GM18907 (cell line): ENCODE results near the gene DAPP1.
A peak's percentile ranks its signal among the peaks of the same experiment; 100 is the strongest.
"Not testable (repeated sequence)": the region's sequence is repeated elsewhere in the genome, so short reads cannot be mapped to it uniquely, and the experiment has no call there.

Experiments
- ATAC-seq: cut with Tn5 transposase; IDR thresholded peaks from one replicate; pipeline ENCODE4 v1.9.1; 2021; ENCODE audit warnings: mild to moderate bottlenecking, moderate library complexity; ENCODE audit not compliant: unreplicated experiment

DAPP1 gene

DNA sequence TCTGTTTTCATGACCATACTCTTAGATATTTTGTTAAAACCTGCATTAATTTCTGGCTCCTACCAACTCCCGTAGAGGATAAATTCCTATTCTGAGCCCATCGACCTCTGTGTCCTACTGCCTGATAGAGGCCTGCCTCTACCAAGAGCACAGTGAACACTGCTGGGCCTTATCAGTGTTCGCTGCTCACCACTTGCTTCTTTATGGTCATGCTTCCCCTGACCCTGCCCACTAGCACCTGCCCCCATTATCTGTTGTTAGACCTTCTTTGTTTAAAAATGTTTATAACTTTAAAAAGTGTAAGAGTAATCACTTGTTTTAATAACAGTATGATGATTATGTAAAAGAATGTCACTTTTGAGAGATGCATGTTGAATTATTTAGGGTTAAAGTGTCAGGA lies 6.1 kb downstream of the DAPP1 start:
- ATAC-seq, result no peak

DNA sequence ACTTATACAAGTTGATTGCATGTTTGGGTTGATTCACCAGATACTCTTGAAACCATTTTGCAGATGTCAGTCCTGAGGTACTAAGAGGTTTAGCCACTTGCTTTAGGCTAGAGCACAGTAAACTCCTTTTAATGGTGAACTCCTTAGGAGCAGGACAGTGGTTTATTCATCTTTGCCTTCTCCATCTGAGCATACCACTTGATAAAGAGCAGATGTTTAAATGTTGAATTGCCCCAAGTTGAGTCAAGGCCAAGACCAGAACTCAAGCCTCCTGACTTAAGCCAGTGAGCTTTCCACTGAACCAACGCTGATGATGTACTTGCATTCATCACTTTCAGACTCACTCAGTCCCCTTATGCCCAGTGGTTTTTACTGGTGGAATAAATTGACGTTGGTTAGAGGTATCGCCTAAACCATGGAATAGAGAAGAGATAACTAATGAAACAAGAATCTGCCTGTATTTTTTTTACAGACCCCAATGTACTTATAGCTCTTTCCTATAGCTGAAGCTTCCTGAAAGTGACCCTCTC lies 7.5 kb downstream of the DAPP1 start:
- no peak for ATAC-seq

GRCh38 chr4:99825272-99825671 lies 8.6 kb downstream of the DAPP1 start:
- no peak for ATAC-seq

DNA sequence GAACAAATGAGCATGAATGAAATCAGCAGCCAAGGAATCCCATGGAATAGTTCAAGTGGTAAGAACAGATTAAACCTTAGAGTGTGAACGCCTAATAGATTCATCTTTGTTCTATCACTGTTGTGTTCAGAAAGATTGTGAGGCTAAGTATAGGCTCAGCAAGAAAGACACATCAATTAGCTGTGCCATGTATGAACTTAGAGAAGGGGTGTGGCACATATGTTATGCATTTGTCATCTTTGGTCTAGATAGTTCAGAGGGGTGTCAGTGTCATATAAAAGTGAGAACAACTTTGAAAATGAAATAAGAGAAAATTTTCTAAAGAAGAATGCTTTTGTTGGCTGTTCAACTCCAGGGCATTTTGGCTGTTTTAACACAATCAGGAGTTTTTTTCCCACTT lies 9.4 kb downstream of the DAPP1 start:
- ATAC-seq, result no peak

- no peak for ATAC-seq
Measured at GRCh38 chr4:99827454-99827853, 10.8 kb downstream of the DAPP1 start.

- no peak for ATAC-seq
Measured at GRCh38 chr4:99827857-99828256, 11.2 kb downstream of the DAPP1 start.

DNA sequence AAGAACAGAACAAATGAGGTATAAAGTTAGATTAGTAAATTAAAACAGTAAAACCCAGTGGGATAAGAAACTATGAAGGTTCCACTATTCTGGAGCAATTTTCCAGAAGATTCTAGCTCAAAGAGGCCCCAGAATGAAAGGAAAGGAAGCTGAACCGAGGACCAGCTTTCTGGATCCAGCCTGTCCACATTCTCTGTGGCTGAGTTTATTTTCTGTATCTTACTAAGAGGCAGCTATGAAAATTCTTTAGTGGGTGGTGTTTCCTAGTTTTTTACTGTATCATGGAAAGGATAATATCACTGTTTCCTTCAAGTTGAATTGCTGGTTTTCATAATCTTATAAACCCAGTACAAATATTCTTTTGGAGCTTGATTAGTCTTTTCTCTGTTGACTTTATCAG lies 11.8 kb downstream of the DAPP1 start:
- ATAC-seq, result no peak

DNA sequence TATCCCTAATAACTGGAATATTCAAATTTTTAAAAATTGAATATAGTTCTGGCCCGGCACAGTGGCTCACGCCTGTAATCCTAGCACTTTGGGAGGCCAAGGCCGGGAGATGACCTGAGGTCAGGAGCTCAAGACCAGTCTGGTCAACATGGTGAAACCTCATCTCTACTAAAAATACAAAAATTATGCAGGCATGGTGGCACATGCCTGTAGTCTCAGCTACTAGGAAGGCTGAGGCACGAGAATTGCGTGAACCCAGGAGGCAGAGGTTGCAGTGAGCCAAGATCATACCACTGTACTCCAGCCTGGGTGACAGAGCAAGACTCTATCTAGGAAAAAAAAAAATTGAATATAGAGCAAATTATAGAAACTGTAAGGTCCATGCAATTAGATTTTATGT lies 13.4 kb downstream of the DAPP1 start:
- ATAC-seq, result not testable (repeated sequence)

- ATAC-seq, result no peak
Measured at GRCh38 chr4:99832321-99832720, 15.7 kb downstream of the DAPP1 start.

GRCh38 chr4:99832758-99833157 lies 16.1 kb downstream of the DAPP1 start:
- no peak for ATAC-seq

GRCh38 chr4:99833756-99834155 lies 17.1 kb downstream of the DAPP1 start:
- no peak for ATAC-seq

DNA sequence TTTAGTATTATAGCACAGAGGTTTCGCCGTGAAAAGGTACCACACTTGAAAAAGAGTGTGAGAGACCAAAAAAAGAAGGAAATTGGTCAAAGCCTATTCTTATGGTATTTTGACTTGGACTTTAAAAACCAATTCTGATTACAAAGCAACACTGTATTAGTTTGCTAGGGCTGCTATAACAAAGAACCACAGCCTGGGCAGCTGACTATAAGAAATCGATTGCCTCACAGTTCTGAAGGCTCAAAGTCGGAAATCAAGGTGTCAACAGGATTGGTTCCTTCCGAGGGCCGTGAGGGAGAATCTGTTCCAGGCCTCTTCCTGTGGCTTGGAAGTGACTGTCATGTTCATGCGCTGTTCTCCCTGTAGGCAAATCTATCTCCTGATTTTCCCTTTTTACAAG lies 17.9 kb downstream of the DAPP1 start:
- no peak for ATAC-seq

DNA sequence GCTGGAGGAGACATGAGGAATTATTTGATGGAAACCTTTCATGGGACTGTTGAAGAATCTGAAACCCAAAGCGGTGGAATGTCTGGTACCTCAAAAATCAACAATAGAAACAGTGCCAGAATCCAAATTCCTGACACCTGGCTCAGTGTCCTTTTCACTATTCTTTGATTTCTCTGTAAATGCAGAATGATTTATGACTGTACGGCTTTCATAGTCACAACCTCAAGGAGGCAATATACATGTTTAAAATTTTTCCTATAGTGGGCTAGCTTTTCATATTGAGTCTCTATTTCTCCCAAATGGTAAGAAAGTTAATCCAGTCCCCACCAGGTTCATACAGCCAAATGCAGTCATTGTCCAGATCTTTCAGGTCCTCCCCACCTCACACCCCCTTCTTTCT lies 19.3 kb downstream of the DAPP1 start:
- no peak for ATAC-seq

GRCh38 chr4:99838927-99839326 lies 22.3 kb downstream of the DAPP1 start:
- ATAC-seq, result no peak

DNA sequence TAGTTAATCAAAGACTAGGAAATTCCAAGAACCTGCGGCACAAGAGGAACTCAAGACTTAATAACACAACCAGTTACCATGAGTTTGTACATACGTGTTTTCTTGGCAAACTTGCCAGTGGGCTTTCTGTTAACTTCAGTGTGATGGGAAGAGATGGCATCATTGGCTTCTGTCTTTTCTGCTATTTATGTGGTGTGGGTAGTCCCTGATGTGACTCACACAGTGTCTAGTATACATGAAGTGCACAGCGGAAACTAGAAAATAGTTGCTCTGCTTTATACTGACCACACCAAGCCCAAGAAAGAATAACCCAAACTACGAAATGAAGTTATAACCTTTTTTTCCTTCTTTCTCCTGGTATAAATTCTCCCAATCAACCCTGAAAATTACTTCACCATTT lies 24.5 kb downstream of the DAPP1 start:
- no peak for ATAC-seq

DNA sequence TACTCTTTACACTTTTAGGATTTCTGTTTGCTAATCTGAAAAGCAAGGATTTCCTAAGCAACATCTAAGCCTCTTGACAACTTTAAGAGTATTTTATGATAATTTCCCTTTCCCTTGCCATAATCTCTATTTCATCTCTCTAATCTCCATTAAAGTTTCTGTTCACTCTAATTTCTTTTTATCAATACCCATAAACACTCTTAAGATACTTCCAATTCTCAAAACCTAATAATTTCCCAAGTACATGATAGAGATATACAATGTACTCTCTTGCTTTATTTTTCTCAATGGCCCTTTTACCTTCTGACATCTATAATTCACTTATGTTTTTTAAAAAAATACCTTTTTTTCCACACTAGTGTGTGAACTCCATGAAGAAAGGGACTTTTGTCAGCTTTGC lies 26.8 kb downstream of the DAPP1 start:
- ATAC-seq, result no peak

GRCh38 chr4:99844048-99844447 lies 27.4 kb downstream of the DAPP1 start:
- no peak for ATAC-seq

DNA sequence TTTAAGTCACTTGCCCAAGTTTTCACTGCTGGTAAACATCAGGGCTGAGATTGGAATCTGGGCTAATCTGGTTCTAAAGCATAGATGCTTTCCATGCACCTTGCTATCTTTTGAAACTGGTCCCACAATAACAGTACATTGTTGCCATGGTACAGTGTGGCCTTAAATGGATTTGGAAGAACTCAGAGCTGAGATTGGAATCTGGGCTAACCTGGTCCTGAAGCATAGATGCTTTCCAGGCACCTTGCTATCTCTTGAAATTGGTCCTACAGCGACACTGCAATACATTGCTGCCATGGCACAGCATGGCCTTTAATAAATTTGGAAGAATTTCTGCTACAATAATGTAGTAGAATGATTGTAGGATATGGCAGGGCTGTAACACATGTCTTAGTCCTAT lies 28.6 kb downstream of the DAPP1 start:
- no peak for ATAC-seq

DNA sequence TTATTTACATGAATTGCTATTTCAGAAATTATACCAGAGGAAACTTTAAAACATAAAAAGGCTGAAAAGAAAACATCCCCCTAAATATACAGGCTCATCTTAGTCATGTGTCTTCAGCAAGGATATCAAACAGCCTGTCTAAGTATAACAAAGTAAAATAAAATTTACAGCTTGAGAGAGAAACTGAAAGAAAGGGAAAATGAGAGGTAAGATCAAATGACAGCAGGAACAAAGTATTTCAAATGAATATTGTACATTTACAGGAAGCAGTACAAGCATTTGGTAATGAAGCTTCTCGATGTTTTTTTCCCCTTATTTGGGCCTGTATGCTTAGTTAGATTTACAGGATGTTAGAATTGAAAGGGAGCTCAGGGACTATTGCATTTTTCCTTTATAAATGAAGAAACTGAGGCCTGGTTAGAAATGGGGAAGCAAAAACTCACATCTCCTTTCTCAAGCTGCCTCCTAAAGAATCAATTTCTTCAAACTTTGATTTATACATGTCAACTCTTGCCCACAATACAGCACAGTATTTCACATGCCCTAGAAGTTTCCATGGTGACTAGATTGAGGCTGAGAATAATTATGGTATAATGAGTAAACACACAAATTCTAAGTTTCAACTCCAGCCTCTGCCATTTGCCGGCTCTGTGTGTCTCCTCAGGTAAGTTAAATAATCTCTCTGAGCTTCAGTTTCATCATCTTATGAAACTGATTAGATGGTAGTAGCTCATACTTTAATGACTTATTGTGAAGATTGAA lies 29.3 kb downstream of the DAPP1 start:
- ATAC-seq, result no peak

DNA sequence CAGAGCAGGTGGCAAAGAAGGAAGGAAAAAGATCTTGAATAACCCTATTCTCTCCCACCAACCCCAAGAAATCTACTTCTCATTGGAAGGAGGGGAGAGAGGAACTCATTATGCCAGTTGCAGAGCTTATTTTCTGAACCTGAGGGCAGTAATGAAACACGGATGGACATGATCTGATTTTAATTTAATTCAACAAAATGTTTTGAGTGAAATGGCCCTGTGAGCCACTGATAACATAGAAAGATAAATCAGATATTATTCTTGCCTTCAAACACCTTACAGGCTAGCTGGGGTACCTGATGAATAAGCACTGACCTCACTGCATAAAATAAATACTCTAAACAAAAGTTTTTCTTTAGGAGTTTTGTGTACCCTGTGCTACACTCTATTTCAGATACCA lies 30.3 kb downstream of the DAPP1 start:
- ATAC-seq, result no peak

DNA sequence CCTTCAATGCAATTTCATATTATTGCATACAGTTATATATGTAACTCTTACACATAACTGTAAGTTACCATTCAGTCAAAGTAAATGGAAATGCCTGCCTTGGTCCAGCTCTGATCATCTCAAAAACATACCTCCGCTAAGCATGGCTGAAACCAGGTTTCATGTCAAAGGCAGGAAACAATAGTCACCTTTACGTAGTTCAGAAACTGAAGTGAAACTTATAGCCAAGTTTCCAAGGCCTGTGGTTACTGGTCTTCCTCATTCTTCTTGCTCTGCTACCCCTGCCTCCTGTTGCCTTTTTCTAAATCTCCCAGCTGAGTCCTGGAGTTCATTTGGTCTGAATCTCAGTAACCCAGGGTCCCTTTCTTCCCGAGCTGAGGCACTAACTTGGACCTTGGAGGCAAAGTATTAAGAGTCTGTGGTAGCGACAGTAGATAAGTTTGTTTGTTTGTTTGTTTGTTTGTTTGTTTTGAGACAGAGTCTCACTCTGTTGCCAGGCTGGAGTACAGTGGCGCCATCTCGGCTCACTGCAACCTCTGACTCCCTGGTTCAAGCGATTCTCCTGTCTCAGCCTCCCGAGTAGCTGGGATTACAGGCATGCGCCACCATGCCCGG lies 30.8 kb downstream of the DAPP1 start:
- ATAC-seq, result peak; percentile 69

DNA sequence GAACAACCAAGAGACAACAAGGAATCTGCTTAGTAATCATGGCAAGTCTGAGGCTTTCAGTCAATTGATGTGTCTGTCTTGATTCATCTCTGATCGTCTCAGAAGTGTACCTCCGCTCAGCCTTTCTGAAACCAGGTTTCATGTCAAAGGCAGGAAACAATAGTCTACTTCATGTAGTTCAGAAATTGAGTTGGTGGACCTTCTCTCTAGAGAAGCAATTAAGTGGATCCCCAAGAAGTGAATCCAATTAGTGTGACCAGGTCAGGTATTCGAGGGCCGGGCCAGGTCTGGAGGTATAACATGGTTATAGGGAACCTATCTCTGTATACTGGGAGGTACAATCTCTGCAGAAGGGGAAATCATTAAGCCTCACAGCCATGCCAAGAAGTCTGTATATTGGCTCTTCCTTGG lies 32.0 kb downstream of the DAPP1 start:
- ATAC-seq, result peak; percentile 43
